Nephron (organoid): ENCODE data around the gene SLC35D3.
"Not testable (repeated sequence)": the region's sequence is repeated elsewhere in the genome, so short reads cannot be mapped to it uniquely, and the experiment has no call there.

Experiments used
- H3K27ac Mint-ChIP-seq, 3 experiments: 2 replicates each; pipeline ENCODE4 v1.8.0; 2020; ENCODE audit warnings: mixed read lengths in 3 of 3, mild to moderate bottlenecking in 2 of 3, moderate library complexity in 1 of 3
- H3K27me3 Mint-ChIP-seq: 2 replicates; pipeline ENCODE4 v1.8.0; 2021; ENCODE audit warnings: low read depth, mild to moderate bottlenecking, moderate library complexity, mixed read lengths
- H3K36me3 Mint-ChIP-seq: 2 replicates; pipeline ENCODE4 v1.8.0; 2020; ENCODE audit warnings: low read depth, mixed read lengths
- H3K4me1 Mint-ChIP-seq: 2 replicates; pipeline ENCODE4 v1.8.0; 2020; ENCODE audit warnings: mixed read lengths
- H3K4me3 Mint-ChIP-seq, 3 experiments: 2 replicates each; pipeline ENCODE4 v1.8.0; 2020; ENCODE audit warnings: mild to moderate bottlenecking in 3 of 3, mixed read lengths in 3 of 3, moderate library complexity in 2 of 3
- H3K9me3 Mint-ChIP-seq: 2 replicates; pipeline ENCODE4 v1.8.0; 2020; ENCODE audit warnings: mixed read lengths
- TF ChIP-seq, protein P1 (sequence below), 3 experiments: fragments of 200-600 bp; sonication (generic); IDR thresholded peaks; one replicate each; pipeline ENCODE4 v1.5.0; 2021; ENCODE audit warnings: antibody characterized with exemption in 3 of 3; ENCODE audit not compliant: unreplicated experiment in 3 of 3

Gene SLC35D3

GRCh38 chr6:136897071-136897470 lies 25.0 kb upstream of the SLC35D3 start:
- TF ChIP-seq, protein P1, sequence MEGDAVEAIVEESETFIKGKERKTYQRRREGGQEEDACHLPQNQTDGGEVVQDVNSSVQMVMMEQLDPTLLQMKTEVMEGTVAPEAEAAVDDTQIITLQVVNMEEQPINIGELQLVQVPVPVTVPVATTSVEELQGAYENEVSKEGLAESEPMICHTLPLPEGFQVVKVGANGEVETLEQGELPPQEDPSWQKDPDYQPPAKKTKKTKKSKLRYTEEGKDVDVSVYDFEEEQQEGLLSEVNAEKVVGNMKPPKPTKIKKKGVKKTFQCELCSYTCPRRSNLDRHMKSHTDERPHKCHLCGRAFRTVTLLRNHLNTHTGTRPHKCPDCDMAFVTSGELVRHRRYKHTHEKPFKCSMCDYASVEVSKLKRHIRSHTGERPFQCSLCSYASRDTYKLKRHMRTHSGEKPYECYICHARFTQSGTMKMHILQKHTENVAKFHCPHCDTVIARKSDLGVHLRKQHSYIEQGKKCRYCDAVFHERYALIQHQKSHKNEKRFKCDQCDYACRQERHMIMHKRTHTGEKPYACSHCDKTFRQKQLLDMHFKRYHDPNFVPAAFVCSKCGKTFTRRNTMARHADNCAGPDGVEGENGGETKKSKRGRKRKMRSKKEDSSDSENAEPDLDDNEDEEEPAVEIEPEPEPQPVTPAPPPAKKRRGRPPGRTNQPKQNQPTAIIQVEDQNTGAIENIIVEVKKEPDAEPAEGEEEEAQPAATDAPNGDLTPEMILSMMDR (IDR thresholded peaks at IDR 0.05; ENCODE audit: unreplicated experiment in 3 of 3): no peak
- Mint-ChIP-seq H3K36me3 (peaks cover 18% of the 10 kb centered on the region), H3K27me3 (no peaks in the 10 kb centered on the region), H3K9me3 (no peaks in the 10 kb centered on the region), H3K4me1 (no peaks in the 10 kb centered on the region), H3K4me3 (no peak overlapping the region), H3K27ac (no peak overlapping the region)

DNA sequence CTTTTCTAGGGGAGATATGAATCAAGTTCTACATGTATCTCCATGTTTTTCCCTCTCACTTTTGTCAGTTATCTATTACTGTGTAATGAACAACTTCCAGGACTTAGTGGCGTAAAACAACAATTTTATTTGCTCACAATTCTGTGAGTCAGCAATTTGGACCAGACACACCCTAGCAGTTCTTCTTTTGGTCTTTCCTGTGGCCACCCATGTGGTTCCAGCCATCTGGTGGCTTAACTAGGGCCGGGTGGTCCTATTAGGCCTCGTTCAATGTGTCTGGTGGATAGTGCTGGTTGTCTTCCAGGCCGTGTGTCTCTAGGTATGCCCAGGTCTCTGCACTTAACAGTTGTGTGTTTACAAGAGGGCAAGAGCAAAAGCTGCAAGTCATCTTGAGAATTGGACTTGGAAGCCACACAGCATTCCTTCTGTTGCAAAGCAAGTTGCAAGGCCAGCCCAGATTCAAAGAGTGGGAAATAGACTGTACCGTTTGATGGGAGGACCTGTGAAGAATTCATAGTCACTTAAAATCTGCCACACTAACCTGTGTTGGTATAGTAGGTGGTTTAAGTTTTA lies 20.8 kb upstream of the SLC35D3 start:
- Mint-ChIP-seq H3K9me3 (no peaks in the 10 kb centered on the region), H3K27ac (no peak overlapping the region), H3K4me1 (no peaks in the 10 kb centered on the region), H3K36me3 (peaks cover 22% of the 10 kb centered on the region), H3K27me3 (no peaks in the 10 kb centered on the region), H3K4me3 (no peak overlapping the region)
- TF ChIP-seq, protein P1 (IDR thresholded peaks at IDR 0.05; ENCODE audit: unreplicated experiment in 3 of 3): no peak

- peaks cover 22% of the 10 kb centered on the region for H3K36me3 Mint-ChIP-seq
- H3K27me3 Mint-ChIP-seq, H3K9me3 Mint-ChIP-seq, H3K4me3 Mint-ChIP-seq, H3K4me1 Mint-ChIP-seq, H3K27ac Mint-ChIP-seq: not testable (repeated sequence)
Measured at GRCh38 chr6:136904477-136904876, 17.6 kb upstream of the SLC35D3 start.

GRCh38 chr6:136914947-136915346 lies 7.2 kb upstream of the SLC35D3 start:
- H3K4me3 Mint-ChIP-seq: no peak overlapping the region
- TF ChIP-seq, protein P1 (IDR thresholded peaks at IDR 0.05; ENCODE audit: unreplicated experiment in 3 of 3): no peak
- H3K27me3 Mint-ChIP-seq: peaks cover 18% of the 10 kb centered on the region
- H3K27ac Mint-ChIP-seq: no peak overlapping the region
- no peaks in the 10 kb centered on the region for H3K9me3 Mint-ChIP-seq
- peaks cover 22% of the 10 kb centered on the region for H3K36me3 Mint-ChIP-seq
- H3K4me1 Mint-ChIP-seq: peaks cover under 1% of the 10 kb centered on the region

DNA sequence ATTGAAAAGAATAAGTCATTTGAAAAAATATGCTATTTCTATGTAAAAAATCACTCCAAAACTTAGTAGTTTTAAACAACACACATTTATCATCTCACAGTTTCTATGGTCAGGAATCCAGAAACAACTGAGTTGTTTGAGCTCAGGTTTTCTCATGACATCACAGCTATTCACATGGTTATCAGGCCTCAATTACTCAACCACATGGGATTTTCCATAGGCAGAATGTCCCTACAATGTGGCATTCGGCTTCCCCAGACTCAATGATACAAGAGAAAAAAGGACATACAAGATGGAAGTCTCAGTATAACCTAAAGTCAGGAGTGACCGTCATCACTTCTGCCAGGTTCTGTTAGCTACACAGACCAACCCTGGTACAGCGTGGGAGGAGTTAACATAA lies 3.4 kb upstream of the SLC35D3 start:
- peaks cover 14% of the 10 kb centered on the region for H3K4me1 Mint-ChIP-seq
- TF ChIP-seq, protein P1 (IDR thresholded peaks at IDR 0.05; ENCODE audit: unreplicated experiment in 3 of 3): no peak
- no peak overlapping the region for H3K27ac Mint-ChIP-seq
- H3K9me3 Mint-ChIP-seq: no peaks in the 10 kb centered on the region
- peaks cover 13% of the 10 kb centered on the region for H3K36me3 Mint-ChIP-seq
- peaks cover 53% of the 10 kb centered on the region for H3K27me3 Mint-ChIP-seq
- peak overlapping the region in 2 of 3 experiments; percentile 1 to 4 for H3K4me3 Mint-ChIP-seq

GRCh38 chr6:136920216-136920615 lies 1.9 kb upstream of the SLC35D3 start:
- H3K4me1 Mint-ChIP-seq: peaks cover 14% of the 10 kb centered on the region
- TF ChIP-seq, protein P1 (IDR thresholded peaks at IDR 0.05; ENCODE audit: unreplicated experiment in 3 of 3): no peak
- H3K36me3 Mint-ChIP-seq: peaks cover 13% of the 10 kb centered on the region
- H3K27ac Mint-ChIP-seq: no peak overlapping the region
- no peaks in the 10 kb centered on the region for H3K9me3 Mint-ChIP-seq
- peaks cover 65% of the 10 kb centered on the region for H3K27me3 Mint-ChIP-seq
- H3K4me3 Mint-ChIP-seq: peak overlapping the region; percentile 85 to 88 (median 86)
